Fibroblast of pulmonary artery (primary cell): ENCODE measurements around the gene DCLRE1A.

Source experiments
- DNase-seq: peaks from one replicate; pipeline ENCODE4 v3.0.0-alpha.2; 2010; ENCODE audit warnings: low read depth
- H3K4me3 ChIP-seq: replicated peaks from 2 replicates; pipeline ENCODE4 v1.5.1; 2011; ENCODE audit warnings: low read depth, mild to moderate bottlenecking, control low read depth, low read length, moderate library complexity
- CTCF ChIP-seq: IDR thresholded peaks from 2 replicates; pipeline ENCODE4 v1.5.1; 2011; ENCODE audit warnings: mild to moderate bottlenecking, control low read depth, low read length, inconsistent platforms; ENCODE audit errors: missing control alignments

The DCLRE1A gene

GRCh38 chr10:113891476-113891875 is 37.6 kb upstream of the DCLRE1A start:
- no peak overlapping the region for H3K4me3 ChIP-seq
- no peak for DNase-seq
- no peak for TF ChIP-seq CTCF

- no peak for TF ChIP-seq CTCF
- H3K4me3 ChIP-seq, result no peak overlapping the region
- DNase-seq, result no peak
These were observed 36.9 kb upstream of the DCLRE1A start for GRCh38 chr10:113890769-113891168.

GRCh38 chr10:113889911-113890310 is 36.0 kb upstream of the DCLRE1A start:
- no peak overlapping the region for H3K4me3 ChIP-seq
- DNase-seq, result no peak
- no peak for TF ChIP-seq CTCF

- no peak for TF ChIP-seq CTCF
- H3K4me3 ChIP-seq, result no peak overlapping the region
- no peak for DNase-seq
These were observed 28.4 kb upstream of the DCLRE1A start for GRCh38 chr10:113882240-113882639.

- TF ChIP-seq CTCF, result no peak
- no peak overlapping the region for H3K4me3 ChIP-seq
- peak; percentile 38 for DNase-seq
These were observed 26.4 kb upstream of the DCLRE1A start for GRCh38 chr10:113880236-113880635.

- DNase-seq, result no peak
- no peak for TF ChIP-seq CTCF
- no peak overlapping the region for H3K4me3 ChIP-seq
These were observed 25.8 kb upstream of the DCLRE1A start for GRCh38 chr10:113879691-113880090.

GRCh38 chr10:113876461-113876860 is 22.6 kb upstream of the DCLRE1A start:
- DNase-seq, result no peak
- no peak for TF ChIP-seq CTCF
- H3K4me3 ChIP-seq, result no peak overlapping the region
